Peyer's patch (tissue), 4 donors: ENCODE results near the gene DCLK1. TPM values are rescaled to one million over a fixed set of nuclear protein-coding genes. Genes with fewer than 3 reads are reported as not detected.

Source experiments
- DNase-seq, 3 donors: peaks; one replicate each; pipeline ENCODE4 v3.0.0-alpha.2; 2017 to 2019
- H3K27ac ChIP-seq, 4 donors: fragments of 200-600 bp; sonication (generic); one replicate each; pipeline ENCODE4 v1.5.1; 2016 to 2019
- H3K27me3 ChIP-seq, 2 donors: fragments of 200-600 bp; sonication (generic); one replicate each; pipeline ENCODE4 v1.5.1; 2019
- H3K36me3 ChIP-seq, 3 donors: fragments of 200-600 bp; sonication (generic); one replicate each; pipeline ENCODE4 v1.5.1; 2016 to 2019
- H3K4me1 ChIP-seq, 4 donors: fragments of 200-600 bp; sonication (generic); one replicate each; pipeline ENCODE4 v1.5.1; 2016 to 2019
- H3K4me3 ChIP-seq, 4 donors: fragments of 200-600 bp; sonication (generic); 1 replicate in 3 of 4; 2 replicates in 1 of 4; pipeline ENCODE4 v1.5.1; 2016 to 2019; ENCODE audit warnings: mild to moderate bottlenecking in 1 of 4
- H3K9me3 ChIP-seq, 4 donors: fragments of 200-600 bp; sonication (generic); one replicate each; pipeline ENCODE4 v1.5.1; 2016 to 2019; ENCODE audit warnings: mild to moderate bottlenecking in 1 of 4
- POLR2A ChIP-seq, 2 donors: fragments of 450-650 bp; IDR thresholded peaks; one replicate each; pipeline ENCODE4 v1.5.1; 2017; ENCODE audit warnings: antibody characterized with exemption in 2 of 2, mild to moderate bottlenecking in 2 of 2, moderate library complexity in 2 of 2
- total RNA-seq, 4 donors: library from RNA; depleted of rRNA; stranded (reverse); fragments of >200 nt; gene quantifications; one replicate each; pipeline ENCODE4 v1.1.0, GENCODE V29; 2016
- TF ChIP-seq, protein P1 (sequence below), 6 experiments: fragments of 450-650 bp in 4 of 6; fragments of 200-600 bp in 2 of 6; sonication (generic) in 1 of 6; IDR thresholded peaks; one replicate each; pipeline ENCODE4 v1.5.1; 2017 to 2019; ENCODE audit warnings: antibody characterized with exemption in 6 of 6, mild to moderate bottlenecking in 3 of 6, moderate library complexity in 1 of 6

The DCLK1 gene
- total RNA-seq, 4 donors from 2014 or later: 3.7 to 23.1 (median 9.1) TPM

- no peaks in the 10 kb centered on the region for H3K9me3 ChIP-seq
- TF ChIP-seq, protein P1, sequence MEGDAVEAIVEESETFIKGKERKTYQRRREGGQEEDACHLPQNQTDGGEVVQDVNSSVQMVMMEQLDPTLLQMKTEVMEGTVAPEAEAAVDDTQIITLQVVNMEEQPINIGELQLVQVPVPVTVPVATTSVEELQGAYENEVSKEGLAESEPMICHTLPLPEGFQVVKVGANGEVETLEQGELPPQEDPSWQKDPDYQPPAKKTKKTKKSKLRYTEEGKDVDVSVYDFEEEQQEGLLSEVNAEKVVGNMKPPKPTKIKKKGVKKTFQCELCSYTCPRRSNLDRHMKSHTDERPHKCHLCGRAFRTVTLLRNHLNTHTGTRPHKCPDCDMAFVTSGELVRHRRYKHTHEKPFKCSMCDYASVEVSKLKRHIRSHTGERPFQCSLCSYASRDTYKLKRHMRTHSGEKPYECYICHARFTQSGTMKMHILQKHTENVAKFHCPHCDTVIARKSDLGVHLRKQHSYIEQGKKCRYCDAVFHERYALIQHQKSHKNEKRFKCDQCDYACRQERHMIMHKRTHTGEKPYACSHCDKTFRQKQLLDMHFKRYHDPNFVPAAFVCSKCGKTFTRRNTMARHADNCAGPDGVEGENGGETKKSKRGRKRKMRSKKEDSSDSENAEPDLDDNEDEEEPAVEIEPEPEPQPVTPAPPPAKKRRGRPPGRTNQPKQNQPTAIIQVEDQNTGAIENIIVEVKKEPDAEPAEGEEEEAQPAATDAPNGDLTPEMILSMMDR (IDR thresholded peaks at IDR 0.05): no peak
- TF ChIP-seq POLR2A (IDR thresholded peaks at IDR 0.05): no peak
- no peaks in the 10 kb centered on the region for H3K36me3 ChIP-seq
- H3K4me3 ChIP-seq: no peak overlapping the region
- no peaks in the 10 kb centered on the region for H3K27me3 ChIP-seq
- H3K4me1 ChIP-seq: no peaks in the 10 kb centered on the region
- no peak overlapping the region for H3K27ac ChIP-seq
- DNase-seq: no peak
Measured at GRCh38 chr13:35909091-35909490, 222.1 kb downstream of the DCLK1 start.

DNA sequence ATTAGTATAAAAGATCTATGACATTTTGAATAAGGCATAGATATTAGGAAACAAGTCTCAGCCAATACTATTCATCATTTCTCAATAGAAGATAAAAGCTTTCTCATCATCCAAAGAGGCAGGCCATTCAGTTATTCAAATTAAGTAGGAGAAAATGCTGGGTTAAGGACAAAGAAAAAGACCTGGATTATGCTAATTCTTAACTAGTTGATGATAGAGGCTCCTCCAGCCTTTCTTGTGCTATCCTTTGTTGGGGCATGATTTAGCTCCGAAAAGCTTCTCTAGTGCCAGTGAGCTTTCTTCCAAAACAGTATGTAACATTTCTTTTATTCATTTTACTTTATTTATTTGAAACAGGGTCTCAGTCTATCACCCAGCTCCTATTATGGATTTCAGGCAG, 223.0 kb downstream of the DCLK1 start:
- no peaks in the 10 kb centered on the region for H3K9me3 ChIP-seq
- no peaks in the 10 kb centered on the region for H3K4me1 ChIP-seq
- H3K36me3 ChIP-seq: no peaks in the 10 kb centered on the region
- no peak overlapping the region for H3K4me3 ChIP-seq
- TF ChIP-seq POLR2A (IDR thresholded peaks at IDR 0.05): no peak
- TF ChIP-seq, protein P1 (IDR thresholded peaks at IDR 0.05): no peak
- H3K27me3 ChIP-seq: no peaks in the 10 kb centered on the region
- no peak for DNase-seq
- H3K27ac ChIP-seq: no peak overlapping the region

- no peak overlapping the region for H3K4me3 ChIP-seq
- H3K4me1 ChIP-seq: no peaks in the 10 kb centered on the region
Measured at GRCh38 chr13:35906636-35907035, 224.5 kb downstream of the DCLK1 start.

DNA sequence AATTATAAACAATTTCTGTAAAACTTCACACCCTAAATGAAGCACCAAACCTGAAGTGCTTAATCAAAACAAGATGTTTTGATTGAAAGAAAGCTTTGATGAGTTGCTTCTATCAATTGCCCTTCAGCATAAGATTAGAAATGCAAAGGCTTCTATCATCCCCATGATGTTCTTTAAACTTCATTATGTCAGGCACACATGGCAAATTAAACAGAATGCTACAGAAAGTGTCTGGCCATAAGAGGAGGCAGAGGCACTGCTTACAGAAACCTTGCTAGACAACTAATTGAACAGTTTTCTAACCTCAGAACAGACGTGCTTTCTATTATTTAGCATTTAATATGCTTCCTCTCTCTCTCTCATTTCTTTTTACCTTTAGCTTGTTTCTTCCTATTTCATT, 228.1 kb downstream of the DCLK1 start:
- Histone ChIP-seq H3K27ac (no peak overlapping the region), H3K4me1 (no peaks in the 10 kb centered on the region), H3K4me3 (no peak overlapping the region), H3K9me3 (no peaks in the 10 kb centered on the region), H3K27me3 (no peaks in the 10 kb centered on the region), H3K36me3 (no peaks in the 10 kb centered on the region)
- no peak for TF ChIP-seq POLR2A (IDR thresholded peaks at IDR 0.05)
- TF ChIP-seq, protein P1 (IDR thresholded peaks at IDR 0.05): no peak
- DNase-seq: no peak

More at GRCh38 chr13:35906636-35907035, 224.5 kb downstream of the DCLK1 start:
- Histone ChIP-seq H3K9me3 (no peaks in the 10 kb centered on the region), H3K27ac (no peak overlapping the region), H3K27me3 (no peaks in the 10 kb centered on the region), H3K36me3 (no peaks in the 10 kb centered on the region)
- no peak for DNase-seq
- no peak for TF ChIP-seq POLR2A (IDR thresholded peaks at IDR 0.05)
- TF ChIP-seq, protein P1 (IDR thresholded peaks at IDR 0.05): no peak

DNA sequence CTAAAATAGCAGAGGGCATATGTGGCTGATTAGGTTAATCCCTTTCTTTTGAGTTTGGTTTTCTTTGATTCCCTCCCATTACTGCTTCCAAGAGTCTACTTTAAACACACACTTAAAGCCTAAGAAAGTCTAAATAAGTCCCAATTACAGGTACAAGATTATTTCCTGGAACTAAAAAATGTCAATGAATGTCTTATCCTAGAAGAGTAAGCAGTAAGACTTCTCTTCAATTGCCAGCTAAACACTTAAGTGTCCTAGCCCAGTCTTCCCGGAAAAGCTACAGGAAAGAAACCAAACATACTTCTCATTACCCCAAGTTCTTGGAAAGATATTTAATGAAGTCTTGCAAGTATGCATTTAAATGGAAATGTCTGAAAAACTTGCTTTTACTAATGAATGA, 233.1 kb downstream of the DCLK1 start:
- Histone ChIP-seq H3K27ac (no peak overlapping the region), H3K4me1 (no peaks in the 10 kb centered on the region), H3K4me3 (no peak overlapping the region), H3K27me3 (no peaks in the 10 kb centered on the region), H3K9me3 (no peaks in the 10 kb centered on the region), H3K36me3 (no peaks in the 10 kb centered on the region)
- TF ChIP-seq POLR2A (IDR thresholded peaks at IDR 0.05): no peak
- DNase-seq: no peak

GRCh38 chr13:35894636-35895035, 236.5 kb downstream of the DCLK1 start:
- DNase-seq: no peak
- Histone ChIP-seq H3K27me3 (no peaks in the 10 kb centered on the region), H3K9me3 (no peaks in the 10 kb centered on the region), H3K4me3 (no peak overlapping the region), H3K27ac (no peak overlapping the region), H3K4me1 (no peaks in the 10 kb centered on the region), H3K36me3 (no peaks in the 10 kb centered on the region)
- TF ChIP-seq POLR2A (IDR thresholded peaks at IDR 0.05): no peak
- TF ChIP-seq, protein P1 (IDR thresholded peaks at IDR 0.05): no peak
